ENCODE measurements around the gene TTLL5.

TTLL5 gene

GRCh38 chr14:75697386-75697785 is 36.3 kb downstream of the TTLL5 start:
- no peak for ATAC-seq
- TF ChIP-seq BACH2 (CRISPR knock-in tag; IDR thresholded peaks at IDR 0.05; ENCODE audit: borderline replicate concordance) = no peak
- TF ChIP-seq ISL1 (CRISPR knock-in tag; IDR thresholded peaks at IDR 0.05) = no peak
- no peak for TF ChIP-seq ZNF565 (CRISPR knock-in tag; conservative IDR thresholded peaks at IDR 0.05; ENCODE audit: low read depth)
- no peak for TF ChIP-seq RARB (CRISPR knock-in tag; IDR thresholded peaks at IDR 0.05)
- TF ChIP-seq, protein P1, sequence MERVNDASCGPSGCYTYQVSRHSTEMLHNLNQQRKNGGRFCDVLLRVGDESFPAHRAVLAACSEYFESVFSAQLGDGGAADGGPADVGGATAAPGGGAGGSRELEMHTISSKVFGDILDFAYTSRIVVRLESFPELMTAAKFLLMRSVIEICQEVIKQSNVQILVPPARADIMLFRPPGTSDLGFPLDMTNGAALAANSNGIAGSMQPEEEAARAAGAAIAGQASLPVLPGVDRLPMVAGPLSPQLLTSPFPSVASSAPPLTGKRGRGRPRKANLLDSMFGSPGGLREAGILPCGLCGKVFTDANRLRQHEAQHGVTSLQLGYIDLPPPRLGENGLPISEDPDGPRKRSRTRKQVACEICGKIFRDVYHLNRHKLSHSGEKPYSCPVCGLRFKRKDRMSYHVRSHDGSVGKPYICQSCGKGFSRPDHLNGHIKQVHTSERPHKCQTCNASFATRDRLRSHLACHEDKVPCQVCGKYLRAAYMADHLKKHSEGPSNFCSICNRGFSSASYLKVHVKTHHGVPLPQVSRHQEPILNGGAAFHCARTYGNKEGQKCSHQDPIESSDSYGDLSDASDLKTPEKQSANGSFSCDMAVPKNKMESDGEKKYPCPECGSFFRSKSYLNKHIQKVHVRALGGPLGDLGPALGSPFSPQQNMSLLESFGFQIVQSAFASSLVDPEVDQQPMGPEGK (CRISPR knock-in tag; IDR thresholded peaks at IDR 0.05; ENCODE audit: borderline replicate concordance) = no peak
- no peak for TF ChIP-seq ZFP3 (CRISPR knock-in tag; IDR thresholded peaks at IDR 0.05)
- TF ChIP-seq ESRRG (CRISPR knock-in tag; IDR thresholded peaks at IDR 0.05) = no peak

DNA sequence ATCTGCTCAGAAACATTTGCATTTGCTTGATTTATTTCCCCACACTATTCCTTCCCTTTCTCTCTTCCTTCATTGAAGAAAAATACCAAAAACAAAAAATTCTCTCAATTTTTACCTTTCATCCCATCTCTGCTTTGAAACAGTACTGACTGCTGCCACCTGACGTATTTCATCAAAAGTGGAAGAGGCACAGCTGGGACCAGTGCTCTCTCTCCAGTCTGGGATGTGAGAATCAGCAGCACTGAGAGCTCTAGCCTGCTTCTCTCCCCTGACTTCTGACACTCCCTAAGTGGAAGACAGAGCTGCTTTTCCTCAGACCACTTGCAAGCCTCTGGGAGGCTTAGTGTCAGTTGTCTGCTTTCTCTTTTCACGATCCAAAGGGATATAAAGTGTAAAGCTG is 36.9 kb downstream of the TTLL5 start:
- TF ChIP-seq CSRNP3 (CRISPR knock-in tag; IDR thresholded peaks at IDR 0.05) (no peak), OSR1 (CRISPR knock-in tag; IDR thresholded peaks at IDR 0.05) (no peak), ARNTL (CRISPR knock-in tag; IDR thresholded peaks at IDR 0.05; ENCODE audit: borderline replicate concordance, low read depth) (no peak), SNAI2 (CRISPR knock-in tag; IDR thresholded peaks at IDR 0.05) (no peak), ESRRG (CRISPR knock-in tag; IDR thresholded peaks at IDR 0.05) (no peak), POU6F1 (CRISPR knock-in tag; IDR thresholded peaks at IDR 0.05; ENCODE audit: borderline replicate concordance, low read depth) (no peak), TOX (CRISPR knock-in tag; IDR thresholded peaks at IDR 0.05; ENCODE audit: borderline replicate concordance) (no peak), ZNF565 (CRISPR knock-in tag; conservative IDR thresholded peaks at IDR 0.05; ENCODE audit: low read depth) (no peak), PPARA (CRISPR knock-in tag; IDR thresholded peaks at IDR 0.05; ENCODE audit: borderline replicate concordance) (no peak), ZNF8 (CRISPR knock-in tag; IDR thresholded peaks at IDR 0.05) (no peak), RARB (CRISPR knock-in tag; IDR thresholded peaks at IDR 0.05) (no peak)
- TF ChIP-seq, protein P1 (CRISPR knock-in tag; IDR thresholded peaks at IDR 0.05; ENCODE audit: borderline replicate concordance) = no peak
- TF ChIP-seq, protein P2, sequence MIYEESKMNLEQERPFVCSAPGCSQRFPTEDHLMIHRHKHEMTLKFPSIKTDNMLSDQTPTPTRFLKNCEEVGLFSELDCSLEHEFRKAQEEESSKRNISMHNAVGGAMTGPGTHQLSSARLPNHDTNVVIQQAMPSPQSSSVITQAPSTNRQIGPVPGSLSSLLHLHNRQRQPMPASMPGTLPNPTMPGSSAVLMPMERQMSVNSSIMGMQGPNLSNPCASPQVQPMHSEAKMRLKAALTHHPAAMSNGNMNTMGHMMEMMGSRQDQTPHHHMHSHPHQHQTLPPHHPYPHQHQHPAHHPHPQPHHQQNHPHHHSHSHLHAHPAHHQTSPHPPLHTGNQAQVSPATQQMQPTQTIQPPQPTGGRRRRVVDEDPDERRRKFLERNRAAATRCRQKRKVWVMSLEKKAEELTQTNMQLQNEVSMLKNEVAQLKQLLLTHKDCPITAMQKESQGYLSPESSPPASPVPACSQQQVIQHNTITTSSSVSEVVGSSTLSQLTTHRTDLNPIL (CRISPR knock-in tag; IDR thresholded peaks at IDR 0.05; ENCODE audit: low read depth) = no peak
- ATAC-seq = no peak

DNA sequence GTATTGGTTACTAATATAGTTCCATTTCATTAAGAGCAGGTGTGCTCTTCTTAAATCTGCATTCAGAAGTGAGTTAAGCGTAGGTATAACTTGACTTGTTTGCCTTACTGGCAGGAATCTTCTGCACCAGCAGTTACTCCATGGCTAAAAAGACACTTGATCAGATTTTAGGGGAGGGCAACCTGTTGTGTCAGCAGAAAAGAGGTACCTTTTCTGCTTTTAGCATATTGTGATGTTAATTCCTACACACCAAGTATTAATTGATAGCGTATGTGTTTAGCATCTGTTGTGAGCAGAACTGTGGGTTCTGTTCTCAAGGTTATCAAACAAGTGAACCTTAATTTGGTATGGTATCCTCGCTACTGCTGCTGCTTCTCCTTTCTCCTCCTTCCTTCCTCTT is 38.3 kb downstream of the TTLL5 start:
- no peak for ATAC-seq
- TF ChIP-seq RARB (CRISPR knock-in tag; IDR thresholded peaks at IDR 0.05) = no peak
- no peak for TF ChIP-seq CSDC2 (CRISPR knock-in tag; IDR thresholded peaks at IDR 0.05)
- TF ChIP-seq, protein P1 (CRISPR knock-in tag; IDR thresholded peaks at IDR 0.05; ENCODE audit: borderline replicate concordance) = no peak
- TF ChIP-seq, protein P2 (CRISPR knock-in tag; IDR thresholded peaks at IDR 0.05; ENCODE audit: low read depth) = no peak

All from SK-N-SH treated with all-trans-retinoic acid at 6 μM for 48 hours (cell line).